K562 (cell line): ENCODE measurements around the gene ZFYVE1. TPM values are rescaled to one million over a fixed set of nuclear protein-coding genes. Genes with fewer than 3 reads are reported as not detected.

Source experiments
- CHD2 ChIP-seq: IDR thresholded peaks from 2 replicates; pipeline ENCODE4 v1.6.1; 2011; ENCODE audit warnings: low read depth, low read length
- E2F6 ChIP-seq, 2 experiments: IDR thresholded peaks; 2 replicates each; pipeline ENCODE4 v1.6.1; 2011; ENCODE audit warnings: borderline replicate concordance in 1 of 2, control low read depth in 1 of 2, low read depth in 1 of 2, low read length in 1 of 2, mild to moderate bottlenecking in 1 of 2, mixed read lengths in 1 of 2, moderate library complexity in 1 of 2; ENCODE audit not compliant: insufficient read depth in 1 of 2, insufficient read length in 1 of 2, poor library complexity in 1 of 2, severe bottlenecking in 1 of 2; ENCODE audit errors: extremely low read depth in 1 of 2
- HNRNPL ChIP-seq: fragments of 200-400 bp; formaldehyde crosslinking; IDR thresholded peaks from 2 replicates; pipeline ENCODE4 v1.6.1; 2017; ENCODE audit warnings: low read depth, mild to moderate bottlenecking, low read length
- KDM5B ChIP-seq: fragments of 200-600 bp; sonication (generic); IDR thresholded peaks from 2 replicates; pipeline ENCODE4 v1.6.1; 2012; ENCODE audit warnings: low read depth, mild to moderate bottlenecking, moderate library complexity, low read length, control low read depth, inconsistent platforms; ENCODE audit not compliant: insufficient replicate concordance
- PCBP2 ChIP-seq: fragments of 200-400 bp; formaldehyde crosslinking; IDR thresholded peaks from 2 replicates; pipeline ENCODE4 v1.6.1; 2018; ENCODE audit warnings: low read length, low read depth, mild to moderate bottlenecking, moderate library complexity; ENCODE audit not compliant: poor library complexity, severe bottlenecking
- RBM34 ChIP-seq: fragments of 200-400 bp; formaldehyde crosslinking; IDR thresholded peaks from 2 replicates; pipeline ENCODE4 v1.6.1; 2018; ENCODE audit warnings: low read length, borderline replicate concordance; ENCODE audit not compliant: insufficient read depth
- SRF ChIP-seq, 2 experiments: fragments of 250-450, 450-650 bp in 1 of 2; sonication (Bioruptor Pico) in 1 of 2; sonication (generic) in 1 of 2; formaldehyde crosslinking; IDR thresholded peaks; 2 replicates each; pipeline versions ENCODE4 v1.5.0 to v1.5.1; 2020 to 2022; ENCODE audit warnings: mild to moderate bottlenecking in 1 of 2, missing genetic modification reagents in 1 of 2
- TAF1 ChIP-seq: IDR thresholded peaks from 2 replicates; pipeline ENCODE4 v1.6.1; 2011; ENCODE audit warnings: mild to moderate bottlenecking, low read length, moderate library complexity; ENCODE audit not compliant: insufficient read depth, control insufficient read depth, severe bottlenecking; ENCODE audit errors: extremely low read depth
- ZC3H4 ChIP-seq: sonication (generic); formaldehyde crosslinking; IDR thresholded peaks from 2 replicates; pipeline ENCODE4 v1.9.0; 2021; ENCODE audit warnings: missing genetic modification reagents, borderline replicate concordance
- ZNF274 ChIP-seq: IDR thresholded peaks from 2 replicates; pipeline ENCODE4 v1.6.1; 2011; ENCODE audit warnings: low read depth, mild to moderate bottlenecking, low read length, moderate library complexity, borderline replicate concordance
- ZNF277 ChIP-seq: fragments of 250-450 bp; sonication (Bioruptor Pico); IDR thresholded peaks from 2 replicates; pipeline ENCODE4 v1.8.0; 2022; ENCODE audit warnings: inconsistent platforms, mild to moderate bottlenecking, moderate library complexity, borderline replicate concordance
- ZNF639 ChIP-seq, 2 experiments: fragments of 200-800 bp in 1 of 2; sonication (Bioruptor generic) in 1 of 2; sonication (generic) in 1 of 2; formaldehyde crosslinking in 1 of 2; IDR thresholded peaks in 1 of 2; conservative IDR thresholded peaks in 1 of 2; 2 replicates each; pipeline versions ENCODE4 v1.5.0 to v1.6.1; 2016 to 2020; ENCODE audit warnings: missing compliant biosample characterization in 1 of 2, missing genetic modification characterization in 1 of 2, missing genetic modification reagents in 1 of 2
- polyA plus RNA-seq, 8 experiments: library from polyadenylated mRNA; depleted of rRNA in 4 of 8; stranded (reverse) in 5 of 8; unstranded in 3 of 8; fragments of >200 nt; fragmentation: Nextera tagmentation in 2 of 8; fragmentation: Illumina TruSeq in 1 of 8; extraction: Ambion mirVana in 2 of 8; extraction: Trizol in 1 of 8; gene quantifications; 2 replicates each; pipeline versions ENCODE4 v1.2.1 to v1.2.3, GENCODE V29; 2011 to 2014; ENCODE audit warnings: inconsistent platforms in 1 of 8, missing spikeins in 1 of 8
- total RNA-seq, 7 experiments: library from RNA; depleted of rRNA in 6 of 7; stranded (reverse); fragments of >200 nt in 6 of 7; fragmentation: Illumina TruSeq in 2 of 7; extraction: Trizol in 2 of 7; gene quantifications; 2 replicates each; pipeline versions ENCODE4 v1.2.1 to v1.2.3, GENCODE V29; 2011 to 2021; ENCODE audit warnings: low replicate concordance in 1 of 7

ZFYVE1 gene
- total and polyA plus RNA-seq, 9 of the 15 experiments (the other 6 are each of a cell fraction or from before 2014, with no cell fraction given), result 0.62 to 5.5 (median 3.4) TPM

GRCh38 chr14:72925171-72925759 is 101.6 kb downstream of the ZFYVE1 start (continued):
- TF ChIP-seq PCBP2 (no peak), TAF1 (peak; percentile 43), HNRNPL (no peak), ZNF277 (CRISPR knock-in tag) (no peak), ZNF639 (CRISPR knock-in tag; conservative IDR thresholded peaks at IDR 0.05 in 1 of 2, IDR thresholded peaks at IDR 0.05 in 1 of 2) (no peak), RBM34 (no peak), E2F6 (IDR thresholded peaks at IDR 0.05; ENCODE audit: borderline replicate concordance in 1 of 2, extremely low read depth in 1 of 2, insufficient read depth in 1 of 2, insufficient read length in 1 of 2, low read depth in 1 of 2, low read length in 1 of 2, poor library complexity in 1 of 2, severe bottlenecking in 1 of 2) (peak in 1 of 2 experiments; percentile 19), ZC3H4 (CRISPR knock-in tag) (no peak), CHD2 (no peak), SRF (CRISPR knock-in tag; IDR thresholded peaks at IDR 0.05) (no peak), KDM5B (peak; percentile 28), ZNF274 (no peak)
